GM21515 (cell line): ENCODE results near the gene NEK4.
A peak's percentile ranks its signal among the peaks of the same experiment; 100 is the strongest.
"Not testable (repeated sequence)": the region's sequence is repeated elsewhere in the genome, so short reads cannot be mapped to it uniquely, and the experiment has no call there.

ENCODE experiments used
- ATAC-seq: cut with Tn5 transposase; IDR thresholded peaks from one replicate; pipeline ENCODE4 v1.9.1; 2021; ENCODE audit not compliant: unreplicated experiment

Gene NEK4

DNA sequence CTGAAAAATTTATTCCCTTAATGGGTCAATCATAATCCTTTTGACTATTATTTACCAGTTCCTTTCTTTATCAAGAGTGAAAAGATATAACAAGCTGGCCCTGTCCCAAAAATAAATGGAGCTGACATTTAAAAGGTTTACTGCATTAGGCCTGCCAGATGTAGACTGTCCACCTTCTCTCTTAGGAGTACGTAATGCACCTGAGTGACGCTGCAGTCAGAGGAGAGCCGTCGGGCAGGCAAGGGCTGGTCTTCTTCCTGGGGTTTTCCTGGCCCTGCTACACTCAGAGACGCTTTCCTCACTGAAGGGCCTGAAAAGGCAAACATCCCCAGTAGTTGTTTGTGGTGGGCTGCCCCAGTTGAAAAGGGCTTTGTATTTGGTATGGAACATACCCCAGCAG, 27.6 kb downstream of the NEK4 start:
- ATAC-seq, result no peak

DNA sequence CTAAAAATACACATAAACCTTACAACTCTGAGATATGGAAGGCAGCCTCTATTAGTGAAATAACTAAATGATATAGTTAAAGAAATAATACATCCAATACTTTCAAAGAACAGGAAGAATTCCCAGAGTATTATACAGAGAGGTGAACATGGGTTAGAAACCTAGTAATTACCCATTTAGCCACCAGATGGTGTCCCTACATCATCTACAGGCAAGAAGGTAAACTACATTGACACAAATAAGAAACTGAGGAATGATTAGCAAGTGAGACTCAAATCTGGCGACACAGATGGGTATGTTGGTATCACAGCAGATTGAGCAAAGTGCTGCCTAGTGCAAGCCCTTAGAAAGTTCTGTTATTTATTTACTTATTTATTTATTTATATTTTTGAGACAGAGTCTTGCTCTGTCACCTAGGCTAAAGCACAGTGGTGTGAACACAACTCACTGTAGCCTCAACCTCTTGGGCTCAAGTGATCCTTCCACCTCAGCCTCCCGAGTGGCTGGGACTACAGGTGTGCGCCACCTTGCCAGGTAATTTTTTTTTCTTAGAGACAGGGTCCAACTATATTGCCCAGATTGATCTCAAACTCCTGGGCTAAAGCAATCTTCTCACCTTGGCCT, 28.2 kb downstream of the NEK4 start:
- ATAC-seq, result no peak

DNA sequence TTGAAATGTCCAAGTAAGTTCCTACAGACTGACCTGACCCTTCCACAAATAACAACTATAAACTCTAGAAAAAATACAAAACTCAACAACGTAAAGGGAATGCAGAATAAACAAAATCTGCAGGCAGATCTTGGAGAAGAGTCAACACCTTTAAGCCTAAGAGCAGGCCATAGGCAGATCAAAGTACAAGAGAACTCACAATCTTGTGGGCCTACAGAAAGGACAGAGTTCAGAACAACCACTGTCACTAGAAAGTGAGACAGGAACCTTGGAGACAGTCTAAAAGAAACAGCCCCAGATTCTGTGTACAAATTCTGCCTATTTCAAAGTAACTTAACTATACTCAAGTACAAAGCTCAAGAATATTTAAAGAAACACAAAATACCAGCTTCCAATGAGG, 31.0 kb downstream of the NEK4 start:
- ATAC-seq, result no peak

DNA sequence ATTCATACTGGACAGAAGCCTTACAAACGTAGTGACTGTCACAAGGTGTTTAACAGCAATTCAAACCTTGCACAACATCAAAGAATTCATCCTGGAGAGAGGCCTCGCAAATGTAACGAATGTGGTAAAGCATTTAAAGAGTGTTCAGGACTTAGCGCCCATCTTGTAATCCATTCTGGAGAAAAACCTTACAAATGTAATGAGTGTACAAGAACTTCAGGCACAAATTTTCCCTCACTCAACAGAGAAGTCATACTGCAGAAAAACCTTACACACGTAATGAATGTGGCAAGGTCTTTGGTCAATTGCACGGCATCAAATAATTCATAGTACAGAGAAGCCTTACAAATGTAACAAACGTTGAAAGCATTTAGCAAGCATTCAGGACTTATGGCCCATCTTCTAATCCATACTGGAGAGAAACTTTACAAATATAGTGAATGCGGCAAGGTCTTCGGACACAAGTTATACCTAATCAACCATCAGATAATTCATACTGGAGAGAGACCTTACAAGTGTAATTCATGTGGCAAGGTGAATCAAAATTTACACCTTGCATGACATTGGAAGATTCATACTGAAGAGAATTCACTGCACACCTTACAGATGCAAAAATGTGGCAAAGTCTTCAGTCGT, 37.4 kb downstream of the NEK4 start:
- ATAC-seq, result no peak

DNA sequence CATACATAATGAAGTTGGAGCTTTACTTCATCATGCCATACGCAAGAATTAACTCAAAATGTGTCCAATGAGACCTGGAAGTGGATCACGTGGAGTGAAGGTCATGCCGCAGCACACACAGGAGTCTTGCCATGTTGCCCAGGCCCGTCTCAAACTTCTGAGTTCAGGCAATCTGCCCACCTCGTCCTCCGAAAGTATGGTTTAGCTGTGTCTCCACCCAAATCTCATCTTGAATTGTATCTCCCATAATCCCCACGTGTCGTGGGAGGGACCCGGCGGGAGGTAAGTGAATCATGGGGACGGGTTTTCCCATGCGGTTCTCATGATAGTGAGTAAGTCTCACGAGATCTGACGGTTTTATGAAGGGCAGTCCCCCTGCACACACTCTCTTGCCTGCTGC, 39.1 kb downstream of the NEK4 start:
- ATAC-seq, result no peak

DNA sequence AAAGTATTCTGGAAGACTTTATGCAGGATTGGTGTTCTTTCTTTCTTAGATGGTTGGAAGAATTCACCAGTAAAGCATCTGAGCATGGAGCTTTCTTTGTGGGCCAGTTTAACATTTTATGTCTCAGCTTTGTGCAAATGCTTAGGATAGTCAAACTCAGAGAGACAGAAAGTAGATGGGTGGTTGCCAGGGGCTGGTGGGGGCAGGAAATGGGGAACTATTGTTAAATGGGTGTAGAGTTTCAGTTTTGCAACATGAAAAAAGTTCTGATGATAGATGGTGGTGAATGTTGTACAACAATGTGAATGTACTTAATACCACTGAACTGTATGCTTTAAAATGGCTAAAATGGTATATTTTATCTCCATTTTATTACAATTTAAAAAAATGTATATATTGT, 40.1 kb downstream of the NEK4 start:
- ATAC-seq, result no peak

DNA sequence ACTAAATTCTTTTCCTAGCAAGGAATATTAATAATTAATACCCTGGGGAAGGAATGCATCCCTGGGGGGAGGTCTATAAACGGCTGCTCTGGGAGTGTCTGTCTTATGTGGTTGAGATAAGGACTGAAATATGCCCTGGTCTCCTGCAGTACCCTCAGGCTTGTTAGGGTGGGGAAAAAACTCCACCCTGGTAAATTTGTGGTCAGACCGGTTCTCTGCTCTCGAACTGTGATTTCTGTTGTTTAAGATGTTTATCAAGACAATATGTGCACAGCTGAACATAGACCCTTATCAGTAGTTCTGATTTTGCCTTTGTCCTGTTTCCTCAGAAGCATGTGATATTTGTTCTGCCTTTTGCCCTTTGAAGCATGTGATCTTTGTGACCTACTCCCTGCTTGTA, 42.0 kb downstream of the NEK4 start:
- not testable (repeated sequence) for ATAC-seq

DNA sequence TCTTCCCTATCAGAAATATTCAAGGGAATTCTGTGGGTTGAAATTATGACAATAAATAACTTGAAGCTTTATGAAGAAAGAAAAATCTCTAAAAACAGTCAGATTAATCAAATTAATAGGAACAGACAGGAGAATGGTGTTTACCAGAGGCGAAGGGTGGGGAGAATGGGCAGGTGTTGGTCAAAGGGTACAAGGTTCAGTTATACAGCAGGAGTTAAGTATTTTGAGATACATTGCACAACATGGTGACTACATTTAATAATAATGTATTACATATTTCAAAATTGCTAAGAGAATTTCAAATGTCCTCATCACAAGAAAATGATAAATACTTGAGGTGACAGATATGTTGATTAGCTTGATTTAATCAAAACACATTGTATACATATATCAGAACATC, 46.2 kb downstream of the NEK4 start:
- ATAC-seq, result no peak

DNA sequence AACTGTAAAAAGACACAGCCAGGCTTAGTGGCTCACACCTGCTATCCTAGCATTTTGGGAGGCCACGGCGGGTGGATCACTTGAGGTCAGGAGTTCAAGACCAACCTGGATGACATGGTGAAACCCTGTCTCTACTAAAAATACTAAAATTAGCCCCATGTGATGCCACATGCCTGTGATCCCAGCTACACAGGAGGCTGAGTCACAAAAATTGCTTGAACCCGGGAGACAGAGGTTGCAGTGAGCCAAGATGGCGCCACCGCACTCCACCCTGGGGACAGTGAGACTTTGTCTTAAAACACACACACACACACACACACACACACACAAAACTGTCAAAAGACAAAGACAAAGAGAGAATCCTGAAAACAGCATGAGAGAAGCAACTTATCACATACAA, 46.8 kb downstream of the NEK4 start:
- ATAC-seq, result no peak

DNA sequence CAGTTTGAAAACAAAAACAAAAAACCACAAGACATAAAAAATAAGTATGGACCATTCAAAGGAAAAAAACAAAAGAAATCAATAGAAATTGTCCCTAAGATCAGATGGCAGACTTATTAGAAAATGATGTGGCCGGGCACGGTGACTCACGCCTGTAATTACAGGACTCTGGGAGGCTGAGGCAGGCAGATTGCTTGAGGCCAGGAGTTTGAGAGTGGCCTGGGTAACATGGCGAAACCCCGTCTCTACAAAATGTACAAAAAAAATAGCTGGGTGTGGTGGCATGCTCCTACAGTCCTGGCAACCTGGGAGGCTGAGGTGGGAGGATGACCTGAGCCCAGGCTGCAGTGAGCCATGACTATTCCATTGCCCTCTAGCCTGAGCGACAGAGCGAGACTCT, 48.2 kb downstream of the NEK4 start:
- ATAC-seq, result no peak

DNA sequence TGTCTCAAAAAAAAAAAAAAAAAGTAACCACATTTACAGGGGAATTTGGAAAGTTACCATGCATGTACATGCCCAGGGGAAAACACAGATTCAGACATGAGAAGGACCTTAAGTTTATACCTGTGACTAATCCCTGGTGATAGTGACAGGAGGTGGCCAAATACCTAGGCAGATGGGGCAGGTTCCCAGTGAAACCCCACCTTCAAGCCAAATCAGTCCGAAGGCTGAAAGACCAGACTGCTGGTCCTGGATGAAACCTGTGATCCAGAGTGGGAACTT, 49.1 kb downstream of the NEK4 start:
- ATAC-seq, result no peak

DNA sequence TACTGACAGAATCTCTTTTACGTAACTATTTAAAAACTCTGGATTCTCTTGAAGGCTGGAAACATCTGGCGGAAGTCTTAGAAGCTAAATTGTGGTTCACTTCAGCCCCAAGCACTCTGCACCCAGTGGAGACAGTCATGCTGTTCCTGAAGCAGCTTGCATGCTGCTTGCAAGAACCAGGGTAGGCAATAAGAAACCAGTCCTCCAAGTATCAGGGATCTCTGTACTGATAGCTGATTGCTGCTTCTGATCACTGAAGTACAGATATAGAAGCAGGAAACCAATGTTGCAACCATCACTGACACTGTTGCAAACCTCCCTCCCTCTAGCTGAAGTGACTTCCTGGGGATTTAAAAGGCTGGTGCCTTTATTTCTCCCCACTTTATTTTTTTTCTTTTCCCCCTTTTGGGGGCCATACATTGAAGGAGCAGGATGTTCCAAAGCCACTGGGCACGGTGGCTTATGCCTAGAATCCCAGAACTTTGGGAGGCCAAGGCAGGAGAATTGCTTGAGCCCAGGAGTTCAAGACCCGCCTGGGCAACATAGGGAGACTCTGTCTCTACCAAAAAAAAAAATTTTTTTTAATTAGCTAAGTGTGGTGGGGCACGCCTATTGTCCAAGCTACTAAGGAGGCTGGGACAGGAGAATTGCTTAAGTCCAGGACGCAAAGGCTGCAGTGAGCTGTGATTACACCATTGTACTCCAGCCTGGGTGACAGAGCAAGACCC, 49.6 kb downstream of the NEK4 start:
- no peak for ATAC-seq

DNA sequence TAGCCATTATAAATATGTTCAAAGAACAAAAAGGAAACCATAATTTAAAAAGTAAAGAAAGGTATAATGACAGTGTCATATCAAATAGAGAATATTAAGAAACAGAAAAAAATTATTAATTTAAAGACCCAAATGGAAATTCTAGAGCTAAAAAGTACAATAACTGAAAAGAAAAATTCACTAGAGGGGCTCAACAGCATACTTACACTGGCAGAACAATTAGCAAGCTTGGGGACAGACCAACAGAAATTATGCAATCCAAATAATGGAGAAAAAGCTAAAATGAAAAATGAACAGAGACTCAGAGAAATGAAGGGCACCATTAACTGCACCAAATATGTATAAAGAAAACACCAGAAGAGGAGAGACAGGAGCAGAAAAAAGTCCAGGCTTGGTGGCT, 51.1 kb downstream of the NEK4 start:
- no peak for ATAC-seq

DNA sequence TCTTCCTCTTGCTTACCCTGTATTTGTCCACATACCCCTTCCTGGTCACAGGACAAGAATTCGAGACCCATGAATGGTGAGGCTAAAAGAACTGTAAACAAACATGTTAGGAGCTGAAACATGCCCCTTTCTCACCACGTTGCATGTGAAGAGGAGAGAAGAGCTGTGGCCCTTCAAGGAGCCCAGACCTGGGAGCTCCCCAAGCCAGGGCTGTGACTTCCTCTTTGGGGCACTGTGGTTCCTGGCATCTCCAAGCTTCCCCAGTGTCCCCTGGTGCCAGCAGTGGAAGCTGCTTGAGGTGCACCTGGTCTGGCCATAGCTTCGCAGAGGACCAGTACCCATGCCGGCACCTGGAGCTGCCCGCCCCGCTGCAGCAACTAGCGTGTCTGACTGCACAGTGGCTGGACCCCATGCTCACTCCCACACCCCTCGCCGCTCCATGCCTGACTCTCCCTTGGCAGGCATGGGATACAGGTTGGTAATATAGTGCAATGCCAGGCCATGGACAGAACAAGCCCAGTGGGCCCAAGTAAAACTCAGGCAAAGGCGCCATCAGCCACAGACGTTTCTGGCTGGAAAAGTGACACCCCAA, 54.9 kb downstream of the NEK4 start:
- ATAC-seq, result no peak

DNA sequence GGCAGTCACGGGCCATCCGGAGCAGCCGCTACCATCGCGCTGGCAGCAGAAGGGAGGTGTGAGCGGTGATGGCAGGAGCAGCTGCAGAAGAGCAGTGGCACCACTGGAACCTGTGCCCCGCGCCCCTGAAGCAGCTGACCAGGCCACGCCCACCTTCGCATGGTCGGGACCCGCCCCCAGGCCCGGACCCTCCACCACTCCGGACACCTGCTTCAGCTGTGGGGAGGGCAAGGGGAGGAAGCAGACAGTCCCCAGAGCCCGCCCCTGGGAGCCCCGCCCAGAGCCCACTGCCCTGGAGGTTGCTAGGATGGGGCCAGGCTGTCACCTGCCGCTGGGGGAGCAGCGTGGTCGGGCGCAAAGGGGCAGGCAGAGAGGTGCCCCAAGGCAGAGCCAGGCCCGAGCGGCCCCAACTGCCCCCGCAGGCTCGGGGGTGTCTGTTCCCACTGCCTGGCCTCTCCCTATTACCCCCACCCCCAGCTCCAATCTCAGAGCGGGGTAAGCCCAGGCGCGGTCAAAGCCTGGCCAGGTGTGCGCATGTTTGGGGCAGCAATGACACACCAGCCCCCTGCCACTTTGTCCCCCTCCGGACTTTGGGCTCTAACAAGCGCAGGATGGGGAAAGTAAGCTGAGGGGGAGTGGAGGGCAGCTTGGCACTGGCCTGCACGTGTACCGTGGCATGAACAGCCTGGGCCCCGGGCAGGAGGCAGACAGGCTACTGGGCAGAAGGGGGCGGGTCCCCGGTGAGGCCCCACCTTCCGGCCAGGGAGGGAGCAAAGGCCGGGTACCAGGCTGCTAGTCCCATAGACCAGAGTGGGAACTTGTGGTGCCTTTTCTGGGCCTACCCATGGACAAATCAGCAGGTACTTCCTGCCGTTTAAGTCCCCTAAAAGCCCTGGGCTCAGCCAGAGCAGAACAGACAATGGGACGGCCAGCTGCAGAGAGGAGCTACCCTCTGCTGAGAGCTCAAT, 56.1 kb downstream of the NEK4 start:
- no peak for ATAC-seq

DNA sequence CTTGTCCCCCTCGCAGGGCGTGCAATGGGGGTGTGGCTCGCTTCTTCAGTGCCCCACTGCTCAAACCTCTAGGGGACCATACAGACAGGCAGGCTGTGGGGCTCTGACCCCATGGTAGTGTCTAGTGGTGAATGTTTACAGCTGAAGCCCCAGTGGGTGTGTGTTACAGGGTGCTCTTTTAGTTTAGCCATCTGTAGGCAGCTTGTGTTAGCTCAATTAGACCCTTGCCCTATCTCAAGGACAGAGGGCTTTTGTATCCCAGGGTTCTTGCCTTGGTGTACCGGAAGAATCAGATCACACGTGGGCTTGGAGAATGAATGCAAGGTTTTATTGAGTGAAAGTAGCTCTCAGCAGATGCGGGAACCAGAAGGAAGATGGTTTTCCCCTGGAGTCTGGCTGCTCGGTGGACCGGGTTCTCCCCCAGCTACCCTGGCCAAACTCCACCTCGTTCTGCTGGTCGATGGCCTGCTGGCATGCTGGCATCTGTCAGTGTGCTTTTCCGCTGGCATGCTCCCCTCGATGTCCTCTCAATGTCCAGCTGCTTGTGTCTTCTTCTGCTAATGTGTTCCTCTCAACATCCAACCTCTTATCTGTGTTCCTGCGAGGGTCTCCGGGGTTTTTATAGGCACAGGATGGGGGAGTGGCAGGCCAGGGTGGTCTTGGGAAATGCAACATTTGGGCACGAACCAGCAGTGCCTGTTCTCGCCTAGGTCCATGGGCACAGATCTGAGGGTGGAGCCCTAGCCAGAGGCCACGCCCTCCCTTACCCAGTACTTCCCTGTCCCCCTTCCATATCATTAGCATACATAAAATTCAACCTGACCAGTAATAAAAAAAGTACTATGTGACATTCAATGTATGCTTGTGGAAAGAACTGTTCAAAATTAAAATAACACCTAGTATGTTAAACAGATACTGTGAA, 58.2 kb downstream of the NEK4 start:
- no peak for ATAC-seq

DNA sequence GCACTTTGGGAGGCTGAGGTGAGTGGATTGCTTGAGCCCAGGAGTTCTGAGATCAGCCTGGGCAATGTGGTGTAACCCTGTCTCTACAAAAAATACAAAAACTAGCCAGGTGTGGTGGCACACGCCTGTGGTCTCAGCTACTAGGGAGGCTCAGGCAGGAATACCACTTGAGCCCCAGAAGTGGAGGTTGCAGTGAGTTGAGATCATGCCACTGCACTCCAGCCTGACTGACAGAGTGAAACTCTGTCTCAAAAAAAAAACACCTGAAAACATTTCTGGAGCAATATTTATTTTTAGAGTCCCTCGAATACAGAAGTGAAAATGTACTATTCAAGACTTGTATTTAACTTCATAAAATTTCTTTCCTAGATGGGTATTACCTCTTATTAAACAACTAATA, 60.2 kb downstream of the NEK4 start:
- no peak for ATAC-seq

DNA sequence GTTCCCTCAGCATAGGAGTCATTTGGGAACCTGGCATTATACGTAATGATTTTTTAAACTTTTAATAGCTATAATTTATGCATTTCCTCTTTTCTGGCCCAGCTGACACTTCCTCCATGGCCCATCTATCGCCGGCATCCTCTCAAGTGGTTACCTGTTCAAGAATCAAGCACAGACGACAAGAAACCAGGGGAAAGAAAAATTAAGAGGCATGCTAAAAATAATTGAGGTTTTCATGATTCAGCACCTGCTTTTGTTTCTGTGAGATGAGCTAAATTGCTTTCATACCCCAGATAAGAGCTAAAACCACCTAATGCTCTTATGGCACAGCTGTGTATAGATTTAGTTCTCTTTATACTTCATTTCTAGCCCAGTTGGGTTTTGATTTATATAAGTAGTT, 63.2 kb downstream of the NEK4 start:
- no peak for ATAC-seq

DNA sequence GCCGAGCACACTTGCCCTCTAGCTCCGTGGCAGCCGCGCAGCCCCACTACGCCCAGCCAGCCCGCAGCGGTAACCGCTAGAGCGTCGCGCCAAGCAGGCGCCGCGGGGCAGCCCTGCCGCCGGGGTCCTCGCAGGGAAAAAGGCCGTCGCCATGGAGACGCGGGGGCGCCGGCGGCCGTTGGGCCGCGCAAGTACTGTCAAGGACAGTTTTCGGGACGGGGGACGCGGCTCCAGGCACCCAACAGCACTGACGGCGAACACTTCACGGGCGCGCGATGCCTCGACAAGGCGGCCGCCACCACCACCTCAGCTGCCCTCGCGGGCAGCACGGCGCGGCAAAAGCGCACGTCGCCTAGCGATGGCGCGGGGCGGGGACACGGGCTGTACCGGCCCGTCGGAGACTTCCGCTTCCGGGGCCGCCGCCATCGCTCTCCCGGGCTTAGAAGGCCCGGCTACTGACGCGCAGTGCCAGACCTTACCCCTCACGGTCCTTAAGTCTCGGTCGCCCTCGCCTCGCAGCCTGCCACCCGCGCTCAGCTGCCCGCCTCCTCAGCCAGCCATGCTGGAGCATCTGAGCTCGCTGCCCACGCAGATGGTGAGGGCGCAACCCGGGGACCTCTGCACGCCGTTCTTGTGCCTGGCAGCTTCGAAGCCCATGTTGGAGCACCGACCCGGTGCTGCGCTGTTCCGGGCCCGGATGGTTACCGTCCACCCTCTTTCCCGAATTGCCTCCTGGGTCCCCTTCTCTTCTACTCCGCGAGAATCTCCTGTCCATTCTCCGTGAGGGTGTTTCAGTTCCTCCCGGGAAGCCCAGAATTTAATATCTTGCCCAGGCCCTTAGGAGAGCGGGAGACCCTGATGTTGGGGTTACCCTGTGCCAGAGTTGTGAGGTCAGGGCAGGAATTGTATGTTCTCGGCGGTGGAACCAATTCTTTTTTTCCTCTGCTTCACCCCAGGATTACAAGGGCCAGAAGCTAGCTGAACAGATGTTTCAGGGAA, 64.8 kb downstream of the NEK4 start, which contains the start of the genes GLT8D1 and SPCS1:
Gene GLT8D1 (minus strand): TSS at position 104 of the 999 bp plus-strand sequence. CDS start 5,331 bp downstream, outside the sequence.
Gene SPCS1 (plus strand): TSS at position 419 of the 999 bp plus-strand sequence. CDS start 141 bp downstream, at position 560.
- ATAC-seq, result peak; percentile 72
